Measurements from ENCODE around the gene AMDHD1. TPM values are rescaled to one million over a fixed set of nuclear protein-coding genes. Genes with fewer than 3 reads are reported as not detected.

Gene AMDHD1
- total and polyA plus RNA-seq, 2 of the 4 experiments (the other 2 are of a cell fraction): under 0.01 TPM; not detected in 1

- Histone ChIP-seq H3K9me1 (ENCODE audit: insufficient read depth, low read length) (no peaks in the 10 kb centered on the region), H2BK5ac (ENCODE audit: low read depth, low read length, poor library complexity, severe bottlenecking) (no peak overlapping the region), H3K4me1 (ENCODE audit: control insufficient read depth, insufficient read depth, low read length) (no peaks in the 10 kb centered on the region), H3K4ac (ENCODE audit: low read depth, low read length) (no peak overlapping the region), H4K8ac (ENCODE audit: low read depth in 2 of 2, low read length in 2 of 2) (no peak overlapping the region), H2AK9ac (replicated peaks; ENCODE audit: low read depth, low read length, poor library complexity) (no peak overlapping the region), H2BK15ac (ENCODE audit: low read depth, low read length) (no peak overlapping the region), H3K18ac (ENCODE audit: low read depth, low read length) (no peak overlapping the region), H2BK20ac (ENCODE audit: low read depth, low read length) (no peak overlapping the region), H3K79me1 (ENCODE audit: low read depth in 1 of 2, low read length in 2 of 2) (no peaks in the 10 kb centered on the region), H3K36me3 (ENCODE audit: control insufficient read depth, insufficient read depth, low read length) (no peaks in the 10 kb centered on the region), H3K4me2 (ENCODE audit: low read depth, low read length) (no peak overlapping the region), H4K20me1 (ENCODE audit: insufficient read depth, low read length) (no peaks in the 10 kb centered on the region), H2BK120ac (ENCODE audit: low read depth, low read length) (no peak overlapping the region), H3K56ac (ENCODE audit: extremely low read depth, insufficient read depth, low read length) (no peak overlapping the region), H2AK5ac (ENCODE audit: low read depth, low read length) (no peak overlapping the region), H3K27me3 (ENCODE audit: control insufficient read depth, insufficient read depth, low read length) (peaks cover 10% of the 10 kb centered on the region), H3K14ac (replicated peaks; ENCODE audit: low read depth, low read length) (no peak overlapping the region), H2AFZ (replicated peaks; ENCODE audit: low read length, poor library complexity) (no peak overlapping the region), H3K9me3 (ENCODE audit: control insufficient read depth, insufficient read depth, low read length) (no peaks in the 10 kb centered on the region), H4K5ac (ENCODE audit: low read depth, low read length) (no peak overlapping the region), H3K4me3 (ENCODE audit: insufficient read depth, low read depth, low read length) (no peak overlapping the region), H3K23ac (ENCODE audit: low read depth, low read length) (no peak overlapping the region), H3K9ac (ENCODE audit: low read depth, low read length) (no peak overlapping the region), H3K27ac (ENCODE audit: insufficient read depth, low read length) (no peak overlapping the region), H4K91ac (ENCODE audit: insufficient read depth, low read depth, low read length) (no peak overlapping the region)
- CTCF ChIA-PET: no interaction called here
- ATAC-seq (ENCODE audit: low read depth) (no peak), DNase-seq (peak; percentile 15)
- no peak for TF ChIP-seq CTCF (conservative IDR thresholded peaks at IDR 0.05; ENCODE audit: low read depth, low read length)
- TF ChIP-seq MAZ (IDR thresholded peaks at IDR 0.05; ENCODE audit: borderline replicate concordance, low read depth, low read length): no peak
- no peak for TF ChIP-seq FOS (IDR thresholded peaks at IDR 0.05; ENCODE audit: low read depth, low read length)
- no peak for TF ChIP-seq ELK1 (IDR thresholded peaks at IDR 0.05; ENCODE audit: borderline replicate concordance, low read depth, low read length)
- no peak for TF ChIP-seq MAFK (IDR thresholded peaks at IDR 0.05; ENCODE audit: low read depth, low read length)
- no peak for TF ChIP-seq BHLHE40 (IDR thresholded peaks at IDR 0.05; ENCODE audit: low read depth, low read length)
- no peak for TF ChIP-seq MXI1 (IDR thresholded peaks at IDR 0.05; ENCODE audit: borderline replicate concordance, low read depth, low read length)
- no peak for TF ChIP-seq USF2 (IDR thresholded peaks at IDR 0.05; ENCODE audit: low read depth, low read length)
- TF ChIP-seq NFE2L2 (IDR thresholded peaks at IDR 0.05; ENCODE audit: low read depth, low read length): no peak
- TF ChIP-seq CHD1 (IDR thresholded peaks at IDR 0.05; ENCODE audit: low read depth, low read length): no peak
- TF ChIP-seq RAD21 (IDR thresholded peaks at IDR 0.05; ENCODE audit: low read length): no peak
- TF ChIP-seq RCOR1 (IDR thresholded peaks at IDR 0.05; ENCODE audit: insufficient replicate concordance, low read length): no peak
- TF ChIP-seq SMC3 (IDR thresholded peaks at IDR 0.05; ENCODE audit: low read depth, low read length): no peak
- TF ChIP-seq CEBPB (IDR thresholded peaks at IDR 0.05; ENCODE audit: low read depth, low read length): no peak
- 92% methylated on average over 4 of the region's 8 CpGs; no CpG with 5 or more reads in 1 of the 2 experiments for WGBS, 2 experiments (ENCODE audit: extremely low coverage in 2 of 2, insufficient read length in 1 of 2)
- intact Hi-C loops (cut with micrococcal nuclease): no loop called here
- POLR2A ChIA-PET (ENCODE audit: unreplicated experiment): no interaction called here
- in situ Hi-C loops (cut with MboI; ENCODE audit: low sequenced_read_pairs): no loop called here
- dilution Hi-C loops (cut with HindIII; ENCODE audit: low sequenced_read_pairs, unreplicated experiment): no loop called here
- BruUV-seq (replicated peaks): no TSS peak
Observed at GRCh38 chr12:95976416-95976832, 33.3 kb downstream of the AMDHD1 start.
